Stimulated activated CD8-positive, alpha-beta memory T cell treated with anti-CD3 and anti-CD28 coated beads, Interleukin-15, amount 100 ng/mL, for 1 hour (primary cell): Measurements from ENCODE around the gene AMBN.
"Not testable (repeated sequence)": the region's sequence is repeated elsewhere in the genome, so short reads cannot be mapped to it uniquely, and the experiment has no call there.

Experiments used
- DNase-seq: peaks from one replicate; pipeline ENCODE4 v3.0.0-alpha.2; 2020; ENCODE audit warnings: low read depth

AMBN gene

GRCh38 chr4:70608324-70608723 is 16.3 kb downstream of the AMBN start:
- no peak for DNase-seq

- DNase-seq, result no peak
These were observed 21.5 kb downstream of the AMBN start for GRCh38 chr4:70613306-70614183.

GRCh38 chr4:70614184-70614555 is 22.1 kb downstream of the AMBN start:
- DNase-seq, result no peak

GRCh38 chr4:70619288-70619687 is 27.2 kb downstream of the AMBN start:
- no peak for DNase-seq

- no peak for DNase-seq
These were observed 27.7 kb downstream of the AMBN start for GRCh38 chr4:70619778-70620177.

GRCh38 chr4:70623323-70623722 is 31.3 kb downstream of the AMBN start:
- no peak for DNase-seq

- no peak for DNase-seq
These were observed 32.3 kb downstream of the AMBN start for GRCh38 chr4:70624226-70624793.

GRCh38 chr4:70627620-70628019 is 35.6 kb downstream of the AMBN start:
- no peak for DNase-seq

GRCh38 chr4:70628444-70628843 is 36.4 kb downstream of the AMBN start, which contains the start of gene ENAM:
Gene ENAM, plus strand, starts transcription at chr4:70628744. Its CDS starts 757 bp downstream, at chr4:70629501.
- no peak for DNase-seq

- no peak for DNase-seq
These were observed 37.5 kb downstream of the AMBN start for GRCh38 chr4:70629469-70630090.

GRCh38 chr4:70630162-70630561 is 38.1 kb downstream of the AMBN start:
- no peak for DNase-seq

GRCh38 chr4:70632028-70632427 is 40.0 kb downstream of the AMBN start:
- DNase-seq, result no peak

- no peak for DNase-seq
These were observed 42.4 kb downstream of the AMBN start for GRCh38 chr4:70634482-70634881.

- no peak for DNase-seq
These were observed 45.3 kb downstream of the AMBN start for GRCh38 chr4:70637239-70637913.

GRCh38 chr4:70640192-70640591 is 48.1 kb downstream of the AMBN start:
- DNase-seq, result no peak

GRCh38 chr4:70650741-70651140 is 58.7 kb downstream of the AMBN start:
- DNase-seq, result not testable (repeated sequence)

GRCh38 chr4:70651864-70652506 is 59.9 kb downstream of the AMBN start:
- no peak for DNase-seq

GRCh38 chr4:70654605-70655011 is 62.6 kb downstream of the AMBN start:
- no peak for DNase-seq
